ENCODE results near the gene DNASE1L2.

Gene DNASE1L2

GRCh38 chr16:2204416-2205103, 31.7 kb upstream of the DNASE1L2 start:
- no peak for DNase-seq

GRCh38 chr16:2205104-2205966, 30.9 kb upstream of the DNASE1L2 start, which contains the start of gene MLST8:
Gene MLST8, plus strand, starts transcription at chr16:2205454. Its CDS starts 632 bp downstream, at chr16:2206086.
- peak; percentile 92 for DNase-seq

GRCh38 chr16:2205967-2206313, 30.3 kb upstream of the DNASE1L2 start:
- no peak for DNase-seq

GRCh38 chr16:2206420-2206779, 29.8 kb upstream of the DNASE1L2 start:
- no peak for DNase-seq

GRCh38 chr16:2206780-2207433, 29.3 kb upstream of the DNASE1L2 start:
- no peak for DNase-seq

- no peak for DNase-seq
These were observed 28.4 kb upstream of the DNASE1L2 start for GRCh38 chr16:2207872-2208271.

GRCh38 chr16:2208308-2208707, 27.9 kb upstream of the DNASE1L2 start:
- no peak for DNase-seq

GRCh38 chr16:2208772-2209171, 27.5 kb upstream of the DNASE1L2 start:
- DNase-seq = no peak

GRCh38 chr16:2209258-2210008, 26.8 kb upstream of the DNASE1L2 start:
- no peak for DNase-seq

- no peak for DNase-seq
These were observed 26.3 kb upstream of the DNASE1L2 start for GRCh38 chr16:2210009-2210332.

- no peak for DNase-seq
These were observed 25.6 kb upstream of the DNASE1L2 start, which contains the start of gene BRICD5 for GRCh38 chr16:2210386-2211365. Gene BRICD5, minus strand, starts transcription at chr16:2210863. Its CDS starts 30 bp downstream, at chr16:2210833.

GRCh38 chr16:2211923-2212347, 24.3 kb upstream of the DNASE1L2 start:
- DNase-seq = no peak

GRCh38 chr16:2212362-2213324, 23.6 kb upstream of the DNASE1L2 start:
- no peak for DNase-seq

- DNase-seq = peak; percentile 59
These were observed 22.2 kb upstream of the DNASE1L2 start for GRCh38 chr16:2213817-2214718.

- no peak for DNase-seq
These were observed 21.6 kb upstream of the DNASE1L2 start, which contains the start of gene PGP for GRCh38 chr16:2214719-2214968. Gene PGP, minus strand, starts transcription at chr16:2214840. Its CDS starts 63 bp downstream, at chr16:2214777.

GRCh38 chr16:2216330-2216729, 19.9 kb upstream of the DNASE1L2 start:
- DNase-seq = no peak

- peak; percentile 99 for DNase-seq
These were observed 12.9 kb upstream of the DNASE1L2 start, which contains the start of gene E4F1 for GRCh38 chr16:2223221-2223941. Gene E4F1, plus strand, starts transcription at chr16:2223591. Its CDS starts 23 bp downstream, at chr16:2223614.

- peak; percentile 60 for DNase-seq
These were observed 12.2 kb upstream of the DNASE1L2 start for GRCh38 chr16:2223942-2224486.

All from OCI-M1 (cell line).